MV-4-11 (cell line): ENCODE data around the gene RNF214.
"Not testable (repeated sequence)": the region's sequence is repeated elsewhere in the genome, so short reads cannot be mapped to it uniquely, and the experiment has no call there.

Experiments
- DNase-seq: peaks from one replicate; lab custom pipeline; 2025; lab: John Stamatoyannopoulos, UW

RNF214 gene

GRCh38 chr11:117197516-117198456 lies 34.7 kb upstream of the RNF214 start:
- no peak for DNase-seq

- DNase-seq: no peak
These were observed 33.9 kb upstream of the RNF214 start for GRCh38 chr11:117198613-117199012.

- no peak for DNase-seq
These were observed 33.2 kb upstream of the RNF214 start, which contains the start of gene TAGLN for GRCh38 chr11:117199053-117199915. TAGLN (plus strand) TSS chr11:117199370; CDS start chr11:117203014, 3,644 bp downstream.

- DNase-seq: no peak
These were observed 32.3 kb upstream of the RNF214 start for GRCh38 chr11:117199916-117200812.

GRCh38 chr11:117200813-117201657 lies 31.4 kb upstream of the RNF214 start:
- DNase-seq: no peak

GRCh38 chr11:117201658-117202305 lies 30.7 kb upstream of the RNF214 start:
- no peak for DNase-seq

GRCh38 chr11:117202386-117203068 lies 29.9 kb upstream of the RNF214 start:
- no peak for DNase-seq

- no peak for DNase-seq
These were observed 29.4 kb upstream of the RNF214 start for GRCh38 chr11:117203069-117203407.

GRCh38 chr11:117204283-117205080 lies 28.0 kb upstream of the RNF214 start:
- DNase-seq: no peak

GRCh38 chr11:117205211-117205818 lies 27.2 kb upstream of the RNF214 start:
- DNase-seq: no peak

- DNase-seq: not testable (repeated sequence)
These were observed 26.4 kb upstream of the RNF214 start for GRCh38 chr11:117206111-117206510.

GRCh38 chr11:117206859-117207258 lies 25.6 kb upstream of the RNF214 start:
- DNase-seq: not testable (repeated sequence)

- DNase-seq: not testable (repeated sequence)
These were observed 25.0 kb upstream of the RNF214 start for GRCh38 chr11:117207481-117207880.

GRCh38 chr11:117208710-117209109 lies 23.8 kb upstream of the RNF214 start:
- DNase-seq: not testable (repeated sequence)

GRCh38 chr11:117209351-117210125 lies 22.9 kb upstream of the RNF214 start:
- DNase-seq: not testable (repeated sequence)

- DNase-seq: no peak
These were observed 21.9 kb upstream of the RNF214 start for GRCh38 chr11:117210620-117211019.

- no peak for DNase-seq
These were observed 19.6 kb upstream of the RNF214 start for GRCh38 chr11:117212697-117213355.
